ENCODE results near the gene FOXL2NB.

DNA sequence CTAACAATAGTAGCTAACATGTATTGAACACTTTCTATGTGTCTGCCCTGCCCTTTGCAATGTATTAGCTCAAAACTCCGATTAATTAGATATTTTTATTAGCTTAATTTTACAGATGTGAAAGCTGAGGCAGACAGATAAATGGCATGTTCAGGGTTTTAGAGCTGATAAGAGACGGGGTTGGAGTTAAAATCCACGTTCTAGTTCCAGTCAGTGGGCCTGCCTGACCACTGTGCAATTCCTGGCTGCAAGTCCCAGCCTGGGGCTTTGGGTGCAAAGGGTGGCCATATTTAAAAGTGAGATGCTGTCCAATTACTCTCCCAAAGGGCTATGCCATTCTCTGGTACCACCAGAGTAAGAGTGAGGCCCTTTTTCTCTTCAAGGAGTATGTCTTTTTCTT, 33.3 kb upstream of the FOXL2NB start:
- TF ChIP-seq, protein P1, sequence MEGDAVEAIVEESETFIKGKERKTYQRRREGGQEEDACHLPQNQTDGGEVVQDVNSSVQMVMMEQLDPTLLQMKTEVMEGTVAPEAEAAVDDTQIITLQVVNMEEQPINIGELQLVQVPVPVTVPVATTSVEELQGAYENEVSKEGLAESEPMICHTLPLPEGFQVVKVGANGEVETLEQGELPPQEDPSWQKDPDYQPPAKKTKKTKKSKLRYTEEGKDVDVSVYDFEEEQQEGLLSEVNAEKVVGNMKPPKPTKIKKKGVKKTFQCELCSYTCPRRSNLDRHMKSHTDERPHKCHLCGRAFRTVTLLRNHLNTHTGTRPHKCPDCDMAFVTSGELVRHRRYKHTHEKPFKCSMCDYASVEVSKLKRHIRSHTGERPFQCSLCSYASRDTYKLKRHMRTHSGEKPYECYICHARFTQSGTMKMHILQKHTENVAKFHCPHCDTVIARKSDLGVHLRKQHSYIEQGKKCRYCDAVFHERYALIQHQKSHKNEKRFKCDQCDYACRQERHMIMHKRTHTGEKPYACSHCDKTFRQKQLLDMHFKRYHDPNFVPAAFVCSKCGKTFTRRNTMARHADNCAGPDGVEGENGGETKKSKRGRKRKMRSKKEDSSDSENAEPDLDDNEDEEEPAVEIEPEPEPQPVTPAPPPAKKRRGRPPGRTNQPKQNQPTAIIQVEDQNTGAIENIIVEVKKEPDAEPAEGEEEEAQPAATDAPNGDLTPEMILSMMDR (IDR thresholded peaks at IDR 0.05; ENCODE audit: low read length), result no peak
- TF ChIP-seq EZH2 (IDR thresholded peaks at IDR 0.05; ENCODE audit: borderline replicate concordance, low read length), result no peak

Data from OCI-LY1 (cell line).